Lower leg skin (tissue), 4 donors: Measurements from ENCODE around the gene KCNN4. TPM values are rescaled to one million over a fixed set of nuclear protein-coding genes. Genes with fewer than 3 reads are reported as not detected.
"Not testable (repeated sequence)": the region's sequence is repeated elsewhere in the genome, so short reads cannot be mapped to it uniquely, and the experiment has no call there.

Experiments
- DNase-seq, 2 donors: peaks; one replicate each; pipeline ENCODE4 v3.0.0-alpha.2; 2019; ENCODE audit warnings: low spot score in 2 of 2
- H3K4me3 ChIP-seq: fragments of 200-600 bp; sonication (generic); 2 replicates; pipeline ENCODE4 v1.5.1; 2017; ENCODE audit warnings: mild to moderate bottlenecking, low read depth; ENCODE audit not compliant: poor library complexity, severe bottlenecking
- CTCF ChIP-seq, 3 donors: fragments of 450-650 bp; IDR thresholded peaks; one replicate each; pipeline ENCODE4 v1.5.1; 2016; ENCODE audit warnings: antibody characterized with exemption in 3 of 3, mild to moderate bottlenecking in 3 of 3, moderate library complexity in 2 of 3
- POLR2A ChIP-seq, 2 donors: fragments of 450-650 bp; IDR thresholded peaks; one replicate each; pipeline ENCODE4 v1.6.1; 2016 to 2017; ENCODE audit warnings: antibody characterized with exemption in 2 of 2, mild to moderate bottlenecking in 1 of 2, moderate library complexity in 1 of 2
- WGBS, 2 donors: methylation state at CpG; one replicate each; pipeline ENCODE4 v1.1.5; 2018; 5-methylcytosine and 5-hydroxymethylcytosine counted together
- intact Hi-C: fragments of 100-400 bp; cut with DNase I; formaldehyde crosslinking; loops from one replicate; pipeline ENCODE4 v1.15.0; 2023; ENCODE audit warnings: low total_unique reads
- total RNA-seq, 4 donors: library from RNA; depleted of rRNA; stranded (reverse); fragments of >200 nt; gene quantifications; one replicate each; pipeline ENCODE4 v1.1.0, GENCODE V29; 2016

The KCNN4 gene
- total RNA-seq, 4 donors from 2014 or later: 19.9 to 69.5 (median 49.2) TPM

- 37 to 39% methylated on average over 8 of the region's 8 CpGs for WGBS, 2 donors
- peak in 1 of 2 donors; percentile 2 for DNase-seq
- TF ChIP-seq CTCF (IDR thresholded peaks at IDR 0.05) (peak in 1 of 3 donors; percentile 21), POLR2A (IDR thresholded peaks at IDR 0.05) (no peak)
- H3K4me3 ChIP-seq: no peak overlapping the region
- intact Hi-C loops: no loop called here
These were observed 29.3 kb upstream of the KCNN4 start for GRCh38 chr19:43809762-43810696.

GRCh38 chr19:43807651-43808050 lies 26.9 kb upstream of the KCNN4 start:
- no peak overlapping the region for H3K4me3 ChIP-seq
- no peak for TF ChIP-seq CTCF (IDR thresholded peaks at IDR 0.05)
- no peak for TF ChIP-seq POLR2A (IDR thresholded peaks at IDR 0.05)
- DNase-seq: peak in 1 of 2 donors; percentile 32
- intact Hi-C loops: no loop called here

- 71 to 73% methylated on average over 5 of the region's 5 CpGs for WGBS, 2 donors
- no peak for DNase-seq
- no peak for TF ChIP-seq CTCF (IDR thresholded peaks at IDR 0.05)
- TF ChIP-seq POLR2A (IDR thresholded peaks at IDR 0.05): no peak
- no peak overlapping the region for H3K4me3 ChIP-seq
- intact Hi-C loops: no loop called here
These were observed 26.1 kb upstream of the KCNN4 start for GRCh38 chr19:43806848-43807247.

DNA sequence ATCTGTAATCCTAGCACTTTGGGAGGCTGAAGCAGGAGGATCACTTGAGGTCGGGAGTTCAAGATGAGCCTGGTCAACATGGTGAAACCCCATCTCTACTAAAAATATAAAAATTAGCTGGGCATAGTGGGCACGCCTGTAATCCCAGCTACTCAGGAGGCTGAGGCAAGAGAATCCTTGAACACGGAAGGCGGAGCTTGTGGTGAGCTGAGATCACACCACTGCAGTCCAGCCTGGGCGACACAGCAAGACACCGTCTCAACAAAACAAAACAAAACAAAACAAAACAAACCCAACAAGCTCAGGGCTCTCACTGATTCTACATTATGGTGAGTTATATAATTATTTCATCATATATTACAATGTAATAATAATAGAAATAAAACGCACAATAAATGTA lies 25.6 kb upstream of the KCNN4 start:
- WGBS, 2 donors: 84 to 86% methylated on average over 7 of the region's 7 CpGs
- peak in 1 of 2 donors; percentile 54 for DNase-seq
- intact Hi-C loops, H3K4me3 ChIP-seq: not testable (repeated sequence)

DNA sequence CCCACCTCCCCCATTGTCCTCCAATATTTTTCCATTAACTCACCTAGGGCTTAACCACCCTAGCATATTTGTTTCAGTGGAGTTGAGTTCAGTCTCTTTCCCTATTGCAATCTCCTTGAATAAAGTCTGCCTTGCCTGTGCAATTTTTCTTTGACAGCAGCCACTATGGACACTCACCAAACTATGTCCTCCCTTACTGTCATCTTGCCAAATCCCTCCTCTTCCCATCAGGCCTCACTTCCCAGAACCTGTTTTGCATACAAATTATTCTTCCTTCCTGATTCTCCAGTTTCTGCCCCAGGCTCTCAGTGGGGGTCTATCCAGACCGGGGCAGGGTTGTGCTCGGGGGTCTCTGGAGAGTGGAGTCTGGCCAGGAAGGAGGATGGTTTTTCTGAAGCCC lies 23.7 kb upstream of the KCNN4 start:
- peak in 1 of 2 donors; percentile 36 for DNase-seq
- WGBS, 2 donors: 27 to 28% methylated on average over 2 of the region's 2 CpGs
- intact Hi-C loops: no loop called here
- TF ChIP-seq CTCF (IDR thresholded peaks at IDR 0.05): no peak
- no peak for TF ChIP-seq POLR2A (IDR thresholded peaks at IDR 0.05)
- no peak overlapping the region for H3K4me3 ChIP-seq

DNA sequence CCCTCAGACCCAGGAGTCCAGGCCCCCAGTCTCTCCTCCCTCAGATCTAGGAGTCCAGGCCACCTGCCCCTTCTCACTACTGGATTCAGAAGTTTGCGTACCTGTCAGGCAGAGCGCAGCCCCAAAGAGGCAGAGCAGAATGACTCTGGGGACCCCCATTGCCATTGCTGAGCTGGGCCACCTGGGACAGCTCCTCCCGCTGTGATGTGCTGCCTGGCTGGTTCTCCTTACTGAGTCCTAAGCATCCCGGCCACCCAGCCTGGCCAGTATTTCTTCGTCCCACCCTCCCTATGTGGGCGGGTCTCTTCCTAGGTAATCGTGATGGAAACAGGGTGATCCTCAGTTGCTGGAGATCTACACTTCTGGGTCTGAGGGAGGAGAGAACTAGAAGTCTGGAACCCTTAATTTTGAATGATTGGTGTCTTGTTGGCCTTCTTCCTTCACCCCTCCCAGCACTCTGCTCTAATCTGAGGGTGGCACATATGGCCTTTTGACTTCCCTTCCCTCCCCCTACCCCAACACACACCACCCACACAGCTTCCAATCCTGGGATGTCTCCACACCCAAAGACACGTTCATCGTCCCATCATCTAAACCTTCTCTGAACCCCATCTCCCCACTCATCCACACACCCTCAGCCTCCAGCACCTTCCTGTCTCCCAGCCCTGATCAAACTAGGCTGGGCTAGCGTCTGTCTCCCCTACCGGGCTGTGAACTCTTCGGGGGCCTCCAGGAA lies 21.6 kb upstream of the KCNN4 start, which contains the start of gene LYPD5:
Gene LYPD5, minus strand, starts transcription at position 232 of the 736 bp plus-strand sequence. Its CDS starts 67 bp downstream, at position 165.
- TF ChIP-seq POLR2A (IDR thresholded peaks at IDR 0.05) (no peak), CTCF (IDR thresholded peaks at IDR 0.05) (no peak)
- DNase-seq: peak in 1 of 2 donors; percentile 64
- no peak within 1 kb of the TSS for H3K4me3 ChIP-seq
- WGBS, 2 donors: 70 to 71% methylated on average over 12 of the region's 12 CpGs
- intact Hi-C loops: no loop called here
